DOHH2 (cell line): ENCODE measurements around the gene LINGO1.

Experiments used
- H3F3A ChIP-seq: fragments of 200-600 bp; sonication (generic), shearing (Covaris generic); 2 replicates; pipeline ENCODE4 v1.6.0; 2016; ENCODE audit warnings: antibody characterized with exemption, mild to moderate bottlenecking; ENCODE audit not compliant: control insufficient read depth, insufficient read depth
- H3K27ac ChIP-seq: fragments of 200-600 bp; sonication (generic); 2 replicates; pipeline ENCODE4 v1.5.1; 2014; ENCODE audit warnings: low read depth, mild to moderate bottlenecking, low read length, moderate library complexity
- H3K27me3 ChIP-seq: fragments of 200-600 bp; sonication (generic); 2 replicates; pipeline ENCODE4 v1.6.1; 2014; ENCODE audit warnings: mild to moderate bottlenecking, low read length, mixed read lengths; ENCODE audit not compliant: control insufficient read depth
- H3K36me3 ChIP-seq: fragments of 200-600 bp; sonication (generic); 2 replicates; pipeline ENCODE4 v1.6.1; 2014; ENCODE audit warnings: mild to moderate bottlenecking, low read length, moderate library complexity, mixed read lengths; ENCODE audit not compliant: control insufficient read depth
- H3K4me1 ChIP-seq: fragments of 200-600 bp; sonication (generic); 2 replicates; pipeline ENCODE4 v1.6.1; 2014; ENCODE audit warnings: mild to moderate bottlenecking, low read length, mixed read lengths; ENCODE audit not compliant: control insufficient read depth
- H3K4me2 ChIP-seq: fragments of 200-600 bp; sonication (generic); 2 replicates; pipeline ENCODE4 v1.6.0; 2014; ENCODE audit warnings: mild to moderate bottlenecking, low read length, moderate library complexity
- H3K4me3 ChIP-seq: fragments of 200-600 bp; sonication (generic); 2 replicates; pipeline ENCODE4 v1.5.1; 2014; ENCODE audit warnings: mild to moderate bottlenecking, low read length, mixed read lengths
- H3K79me2 ChIP-seq: fragments of 200-600 bp; sonication (generic); 2 replicates; pipeline ENCODE4 v1.6.1; 2014; ENCODE audit warnings: mild to moderate bottlenecking, low read length, mixed read lengths; ENCODE audit not compliant: control insufficient read depth
- H3K9me2 ChIP-seq: fragments of 200-600 bp; sonication (generic); replicated peaks from 2 replicates; pipeline ENCODE4 v1.6.1; 2014; ENCODE audit warnings: mild to moderate bottlenecking, low read length, mixed read lengths; ENCODE audit not compliant: control insufficient read depth
- H3K9me3 ChIP-seq: fragments of 200-600 bp; sonication (generic); 2 replicates; pipeline ENCODE4 v1.6.1; 2014; ENCODE audit warnings: antibody characterized with exemption, low read length, mixed read lengths; ENCODE audit not compliant: control insufficient read depth, insufficient read depth
- H4K20me1 ChIP-seq: fragments of 200-600 bp; sonication (generic); 2 replicates; pipeline ENCODE4 v1.6.0; 2014; ENCODE audit warnings: low read depth, mild to moderate bottlenecking, antibody characterized with exemption, low read length, moderate library complexity; ENCODE audit not compliant: control insufficient read depth, insufficient read depth
- EZH2phosphoT487 ChIP-seq: fragments of 200-600 bp; sonication (generic); IDR thresholded peaks from 2 replicates; pipeline ENCODE4 v1.6.1; 2017; ENCODE audit warnings: borderline replicate concordance, mild to moderate bottlenecking, antibody characterized with exemption, low read length, moderate library complexity, mixed read lengths
- TF ChIP-seq, protein P1 (sequence below): fragments of 200-600 bp; sonication (generic); IDR thresholded peaks from one replicate; pipeline ENCODE4 v1.5.1; 2014; ENCODE audit warnings: antibody characterized with exemption, mild to moderate bottlenecking, low read depth, low read length; ENCODE audit not compliant: poor library complexity, severe bottlenecking

LINGO1 gene

DNA sequence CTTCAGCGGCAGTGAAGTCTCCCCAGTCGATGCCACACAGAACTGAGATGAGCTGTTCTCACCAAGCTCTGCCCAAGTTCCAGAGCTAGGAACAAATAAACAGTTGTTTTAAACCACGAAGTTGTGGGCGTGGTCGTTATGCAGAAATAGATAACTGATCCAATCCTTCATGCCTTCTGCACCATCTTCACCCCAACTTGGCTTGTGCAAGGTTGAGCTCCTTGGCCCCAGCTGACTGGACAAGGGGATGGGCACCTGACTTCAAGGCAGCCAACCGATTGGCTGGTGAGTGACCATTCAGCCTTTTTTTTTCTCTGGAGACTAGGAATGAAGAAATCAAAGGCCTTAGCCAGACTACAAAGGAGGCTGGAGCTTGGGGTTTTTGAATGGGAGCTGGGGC lies 23.9 kb downstream of the LINGO1 start:
- Histone ChIP-seq H3K79me2 (no peaks in the 10 kb centered on the region), H3F3A (no peaks in the 10 kb centered on the region), H3K36me3 (no peaks in the 10 kb centered on the region), H3K4me2 (no peak overlapping the region), H3K9me3 (no peaks in the 10 kb centered on the region), H3K27me3 (no peaks in the 10 kb centered on the region), H3K27ac (no peak overlapping the region), H3K4me3 (no peak overlapping the region), H4K20me1 (no peaks in the 10 kb centered on the region), H3K4me1 (no peaks in the 10 kb centered on the region; the same call in 1 of the 2 replicates), H3K9me2 (no peaks in the 10 kb centered on the region)
- TF ChIP-seq, protein P1, sequence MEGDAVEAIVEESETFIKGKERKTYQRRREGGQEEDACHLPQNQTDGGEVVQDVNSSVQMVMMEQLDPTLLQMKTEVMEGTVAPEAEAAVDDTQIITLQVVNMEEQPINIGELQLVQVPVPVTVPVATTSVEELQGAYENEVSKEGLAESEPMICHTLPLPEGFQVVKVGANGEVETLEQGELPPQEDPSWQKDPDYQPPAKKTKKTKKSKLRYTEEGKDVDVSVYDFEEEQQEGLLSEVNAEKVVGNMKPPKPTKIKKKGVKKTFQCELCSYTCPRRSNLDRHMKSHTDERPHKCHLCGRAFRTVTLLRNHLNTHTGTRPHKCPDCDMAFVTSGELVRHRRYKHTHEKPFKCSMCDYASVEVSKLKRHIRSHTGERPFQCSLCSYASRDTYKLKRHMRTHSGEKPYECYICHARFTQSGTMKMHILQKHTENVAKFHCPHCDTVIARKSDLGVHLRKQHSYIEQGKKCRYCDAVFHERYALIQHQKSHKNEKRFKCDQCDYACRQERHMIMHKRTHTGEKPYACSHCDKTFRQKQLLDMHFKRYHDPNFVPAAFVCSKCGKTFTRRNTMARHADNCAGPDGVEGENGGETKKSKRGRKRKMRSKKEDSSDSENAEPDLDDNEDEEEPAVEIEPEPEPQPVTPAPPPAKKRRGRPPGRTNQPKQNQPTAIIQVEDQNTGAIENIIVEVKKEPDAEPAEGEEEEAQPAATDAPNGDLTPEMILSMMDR = no peak
- TF ChIP-seq EZH2phosphoT487 = no peak

DNA sequence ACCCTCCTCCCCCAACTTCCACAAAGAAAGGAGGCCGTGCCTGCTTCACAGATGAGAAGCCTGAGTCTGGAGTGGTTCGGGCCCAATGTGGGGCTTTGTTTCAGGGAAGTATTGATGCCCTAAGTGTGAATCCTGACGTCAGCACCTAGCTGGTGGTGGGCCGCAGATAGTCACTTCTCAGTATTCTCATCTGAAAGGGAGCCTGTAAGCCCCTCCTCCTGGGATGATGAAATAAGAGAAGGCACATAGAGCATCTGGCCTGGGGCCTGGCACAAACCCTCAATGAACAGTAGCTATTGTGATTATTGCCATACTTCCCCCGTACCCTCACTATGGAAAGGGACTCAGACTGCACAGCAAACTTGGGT lies 24.8 kb downstream of the LINGO1 start:
- H3K27ac ChIP-seq = no peak overlapping the region
- TF ChIP-seq, protein P1 = no peak
- no peak for TF ChIP-seq EZH2phosphoT487
- H3K9me2 ChIP-seq = no peaks in the 10 kb centered on the region
- H4K20me1 ChIP-seq = no peaks in the 10 kb centered on the region
- no peaks in the 10 kb centered on the region for H3K27me3 ChIP-seq
- H3K79me2 ChIP-seq = no peaks in the 10 kb centered on the region
- H3K9me3 ChIP-seq = no peaks in the 10 kb centered on the region
- no peak overlapping the region for H3K4me2 ChIP-seq
- H3K4me1 ChIP-seq = no peaks in the 10 kb centered on the region; the same call in 1 of the 2 replicates
- H3K4me3 ChIP-seq = no peak overlapping the region
- H3K36me3 ChIP-seq = no peaks in the 10 kb centered on the region
- H3F3A ChIP-seq = no peaks in the 10 kb centered on the region

DNA sequence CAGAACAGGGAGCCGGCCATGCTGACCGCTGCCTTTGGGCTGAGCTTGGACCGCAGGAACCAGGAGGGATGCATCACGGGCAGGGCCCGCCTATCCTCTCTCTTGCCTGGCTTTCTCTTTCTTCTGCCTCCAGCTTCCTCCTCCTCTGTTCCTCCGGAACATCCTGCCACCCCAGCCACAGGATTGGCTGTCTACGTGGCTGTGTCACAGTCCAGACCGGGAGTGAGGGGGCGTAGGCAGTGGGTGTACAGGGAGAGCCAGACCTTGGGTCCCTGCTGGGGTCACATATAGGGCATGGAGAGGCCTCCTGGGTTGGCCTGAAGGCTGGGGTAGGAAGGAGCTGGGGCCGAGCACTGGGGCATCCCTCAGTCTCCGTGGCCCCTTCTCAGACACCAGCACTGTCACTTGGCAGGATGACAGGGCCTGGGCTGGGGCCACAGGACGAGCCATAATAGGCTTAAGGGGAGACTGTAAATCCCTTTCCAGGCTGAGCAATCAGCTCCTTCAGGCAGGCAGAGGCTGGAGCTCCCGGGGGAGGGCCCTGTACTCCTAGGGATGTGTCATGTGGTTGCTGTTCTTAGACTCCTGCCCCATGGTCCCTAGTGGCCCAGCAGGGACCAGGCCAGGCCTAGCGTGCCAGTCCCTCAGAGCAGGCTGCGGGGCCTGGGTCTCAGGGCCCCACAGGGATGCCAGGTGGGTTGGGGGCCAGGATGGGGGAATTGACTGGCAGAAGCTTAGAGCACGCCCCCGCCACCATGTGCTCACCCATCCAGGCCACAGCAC lies 25.4 kb downstream of the LINGO1 start:
- H3K36me3 ChIP-seq = no peaks in the 10 kb centered on the region
- H3K4me1 ChIP-seq = no peaks in the 10 kb centered on the region; the same call in 1 of the 2 replicates
- no peaks in the 10 kb centered on the region for H3K27me3 ChIP-seq
- no peaks in the 10 kb centered on the region for H3F3A ChIP-seq
- H3K27ac ChIP-seq = no peak overlapping the region
- no peaks in the 10 kb centered on the region for H3K79me2 ChIP-seq
- TF ChIP-seq, protein P1 = no peak
- no peak for TF ChIP-seq EZH2phosphoT487
- H4K20me1 ChIP-seq = no peaks in the 10 kb centered on the region
- no peak overlapping the region for H3K4me3 ChIP-seq
- no peaks in the 10 kb centered on the region for H3K9me2 ChIP-seq
- H3K9me3 ChIP-seq = no peaks in the 10 kb centered on the region
- no peak overlapping the region for H3K4me2 ChIP-seq
